Measurements from ENCODE around the gene C12orf56. TPM values are rescaled to one million over a fixed set of nuclear protein-coding genes. Genes with fewer than 3 reads are reported as not detected.

The C12orf56 gene, protein sequence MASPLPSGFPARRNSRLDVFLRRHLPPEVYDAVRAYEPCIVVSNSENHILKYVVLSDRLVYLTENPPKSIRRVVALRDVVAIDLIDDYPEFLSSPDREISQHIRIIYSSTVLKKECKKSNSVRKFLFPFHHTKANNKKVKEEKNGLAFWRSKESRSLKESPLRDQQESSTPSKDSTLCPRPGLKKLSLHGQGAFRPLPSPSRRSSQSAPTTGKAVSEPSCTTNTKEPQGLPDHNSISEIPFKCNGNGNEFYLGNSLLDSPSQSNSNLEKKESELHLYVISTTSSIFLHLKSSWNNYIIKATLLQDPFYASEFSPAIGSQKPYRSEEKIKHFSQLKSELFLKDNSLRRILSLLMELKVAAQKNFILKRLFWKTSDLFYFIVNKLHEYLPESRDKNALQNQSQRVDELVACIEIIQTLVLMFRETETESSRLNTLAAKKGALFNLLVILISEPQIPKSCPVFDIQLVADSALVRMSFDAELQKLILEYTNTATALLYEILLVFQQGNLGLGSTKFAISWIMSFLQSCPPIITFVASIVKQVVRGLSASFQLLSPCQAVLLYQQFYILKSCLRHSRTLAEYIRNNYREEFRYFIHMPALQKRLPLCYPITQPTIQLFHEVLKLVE
- total RNA-seq: 1.7 and 2.3 TPM in 2 replicates

DNA sequence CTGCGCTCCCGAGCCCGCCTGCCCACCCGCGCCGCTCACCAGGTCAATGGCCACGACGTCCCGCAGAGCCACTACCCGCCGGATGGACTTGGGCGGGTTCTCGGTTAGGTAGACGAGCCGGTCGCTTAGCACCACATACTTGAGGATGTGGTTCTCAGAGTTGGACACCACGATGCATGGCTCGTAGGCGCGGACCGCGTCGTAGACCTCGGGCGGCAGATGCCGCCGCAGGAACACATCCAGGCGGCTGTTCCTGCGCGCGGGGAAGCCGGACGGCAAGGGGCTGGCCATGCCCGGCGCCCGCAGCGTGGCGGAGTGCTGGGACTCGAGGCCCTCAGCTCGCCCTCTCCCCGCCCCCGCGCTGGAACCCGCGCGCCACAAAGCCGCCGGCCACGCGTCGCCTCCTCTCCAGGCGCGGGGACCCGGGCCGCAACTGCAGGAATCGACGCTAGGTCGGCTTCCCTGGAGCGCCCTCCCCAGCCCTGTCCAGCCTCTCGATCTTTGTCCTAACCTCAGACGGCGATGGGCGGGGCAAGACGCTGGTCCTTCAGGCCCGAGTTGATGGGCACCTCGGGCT lies at the start of gene C12orf56:
C12orf56 (minus strand) TSS at position 484 of the 577 bp plus-strand sequence; CDS start at position 291, 193 bp downstream.

GRCh38 chr12:64403707-64404469 lies 13.3 kb upstream of the C12orf56 start, which contains the start of gene XPOT:
XPOT (plus strand) TSS chr12:64404392; CDS start chr12:64410036, 5,644 bp downstream.

GRCh38 chr12:64222009-64222765 lies 168.4 kb downstream of the C12orf56 start, which contains the start of gene KICS2:
KICS2 (minus strand) TSS chr12:64222296; CDS start chr12:64222237, 59 bp downstream.

Other genes starting within 250 kb of the C12orf56 start
- gene KICS2, start 168.5 kb downstream of the C12orf56 start, total RNA-seq: 12.6 and 14.7 TPM in 2 replicates
- gene XPOT, start 13.6 kb upstream of the C12orf56 start, total RNA-seq: 255 and 282 TPM in 2 replicates
- gene TBK1, start 61.4 kb upstream of the C12orf56 start, total RNA-seq: 22.9 and 25.4 TPM in 2 replicates
- gene RASSF3, start 219.7 kb upstream of the C12orf56 start, total RNA-seq: 10.3 and 14.0 TPM in 2 replicates